ENCODE results near the gene GDE1. TPM values are rescaled to one million over a fixed set of nuclear protein-coding genes. Genes with fewer than 3 reads are reported as not detected.
"Not testable (repeated sequence)": the region's sequence is repeated elsewhere in the genome, so short reads cannot be mapped to it uniquely, and the experiment has no call there.

Gene GDE1
- total and polyA plus RNA-seq, 12 donors: 20.1 to 91.8 (median 64.1) TPM

DNA sequence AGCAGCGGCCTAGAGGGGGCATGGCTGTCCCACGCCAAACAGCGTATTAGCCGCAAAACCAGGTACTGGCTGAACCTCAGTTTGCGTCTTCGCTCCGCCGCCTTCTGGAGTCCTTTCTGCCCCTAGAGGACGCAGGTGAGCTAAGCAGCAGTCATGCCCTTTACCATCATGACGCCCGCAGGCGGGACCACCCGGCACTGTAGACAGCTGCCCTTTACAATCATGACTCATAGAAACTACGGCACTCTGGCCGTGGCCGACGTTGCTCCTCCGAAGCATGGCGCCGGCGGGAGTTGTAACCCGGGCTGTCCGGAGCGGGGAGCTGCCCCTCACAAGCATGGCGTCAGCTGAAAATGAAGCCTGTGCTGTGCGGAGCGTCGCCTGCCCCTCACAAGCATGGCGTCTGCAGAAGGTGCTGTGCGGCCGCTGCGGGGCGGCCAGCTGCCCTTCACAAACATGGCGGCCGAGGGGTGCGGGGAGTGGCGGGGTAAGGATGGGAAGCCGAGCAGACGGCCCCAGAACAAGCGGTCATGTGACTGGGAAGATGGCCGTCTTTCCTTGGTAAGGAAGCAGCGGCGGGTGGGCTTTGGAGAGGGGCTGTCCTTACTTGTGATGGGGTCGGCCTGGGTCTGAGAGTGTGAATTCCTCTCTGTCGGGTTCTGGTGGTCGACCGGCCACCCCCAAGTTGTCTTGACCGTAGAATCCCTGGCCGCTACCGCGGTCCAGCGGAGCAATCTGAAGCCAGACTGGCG, 33.5 kb upstream of the GDE1 start, which contains the start of gene VPS35L:
Gene VPS35L (plus strand): TSS at position 518 of the 752 bp plus-strand sequence. CDS start 27 bp downstream, at position 545.
- peak; percentile 98 to 99 (median 98) for DNase-seq
- peaks cover 4 to 7% of the 10 kb centered on the region in 2 donors for H3K4me1 ChIP-seq (replicated peaks in 1 of 2)
- peak within 1 kb of the TSS; percentile 64 to 90 (median 80) for H3K4me3 ChIP-seq
- 0 to 1% (median 1%) methylated on average over 23 to 53 of the region's 53 CpGs for WGBS, 4 donors
- H3K27me3 ChIP-seq: no peaks in the 10 kb centered on the region
- intact Hi-C loops (cut with DNase I): no loop called here
- peak within 1 kb of the TSS; percentile 81 to 95 (median 90) for H3K27ac ChIP-seq
- no peaks in the 10 kb centered on the region for H3K9me3 ChIP-seq (replicated peaks in 1 of 3)
- H3K36me3 ChIP-seq (replicated peaks in 1 of 2): peaks cover 0 to 5% of the 10 kb centered on the region in 2 donors
- peak in 1 of 2 donors; percentile 66 for TF ChIP-seq POLR2A (IDR thresholded peaks at IDR 0.05)
- TF ChIP-seq, protein P1, sequence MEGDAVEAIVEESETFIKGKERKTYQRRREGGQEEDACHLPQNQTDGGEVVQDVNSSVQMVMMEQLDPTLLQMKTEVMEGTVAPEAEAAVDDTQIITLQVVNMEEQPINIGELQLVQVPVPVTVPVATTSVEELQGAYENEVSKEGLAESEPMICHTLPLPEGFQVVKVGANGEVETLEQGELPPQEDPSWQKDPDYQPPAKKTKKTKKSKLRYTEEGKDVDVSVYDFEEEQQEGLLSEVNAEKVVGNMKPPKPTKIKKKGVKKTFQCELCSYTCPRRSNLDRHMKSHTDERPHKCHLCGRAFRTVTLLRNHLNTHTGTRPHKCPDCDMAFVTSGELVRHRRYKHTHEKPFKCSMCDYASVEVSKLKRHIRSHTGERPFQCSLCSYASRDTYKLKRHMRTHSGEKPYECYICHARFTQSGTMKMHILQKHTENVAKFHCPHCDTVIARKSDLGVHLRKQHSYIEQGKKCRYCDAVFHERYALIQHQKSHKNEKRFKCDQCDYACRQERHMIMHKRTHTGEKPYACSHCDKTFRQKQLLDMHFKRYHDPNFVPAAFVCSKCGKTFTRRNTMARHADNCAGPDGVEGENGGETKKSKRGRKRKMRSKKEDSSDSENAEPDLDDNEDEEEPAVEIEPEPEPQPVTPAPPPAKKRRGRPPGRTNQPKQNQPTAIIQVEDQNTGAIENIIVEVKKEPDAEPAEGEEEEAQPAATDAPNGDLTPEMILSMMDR (IDR thresholded peaks at IDR 0.05): peak in 5 of 6 experiments; percentile 66 to 76 (median 69)

DNA sequence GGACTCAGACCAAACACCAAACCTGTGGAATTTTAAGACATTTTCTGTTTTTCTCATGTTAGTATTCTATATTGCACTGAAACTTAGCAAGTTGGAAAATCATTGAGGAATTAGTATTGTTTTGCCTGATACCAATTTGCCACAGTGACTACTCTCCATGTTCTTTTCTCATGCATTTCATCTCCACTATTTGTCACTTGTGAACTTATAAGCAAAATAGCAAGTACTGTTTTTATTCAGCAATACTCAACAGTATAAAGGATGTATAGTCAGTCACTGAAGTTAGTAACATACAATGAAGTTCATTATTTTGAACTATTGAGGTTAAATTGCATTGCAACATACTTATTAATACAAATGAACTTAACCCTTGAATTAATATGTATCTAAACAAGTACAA, 27.8 kb upstream of the GDE1 start:
- no peak for DNase-seq
- H3K9me3 ChIP-seq (replicated peaks in 1 of 3): peaks cover 0 to 5% (median 0%) of the 10 kb centered on the region in 3 donors
- H3K4me3 ChIP-seq: no peak overlapping the region
- intact Hi-C loops (cut with DNase I): no loop called here
- no peaks in the 10 kb centered on the region for H3K27me3 ChIP-seq
- H3K27ac ChIP-seq: no peak overlapping the region
- TF ChIP-seq, protein P1 (IDR thresholded peaks at IDR 0.05): no peak
- no peak for TF ChIP-seq POLR2A (IDR thresholded peaks at IDR 0.05)
- peaks cover 0 to 3% of the 10 kb centered on the region in 2 donors for H3K4me1 ChIP-seq (replicated peaks in 1 of 2)
- peaks cover 0 to 29% of the 10 kb centered on the region in 2 donors for H3K36me3 ChIP-seq (replicated peaks in 1 of 2)

DNA sequence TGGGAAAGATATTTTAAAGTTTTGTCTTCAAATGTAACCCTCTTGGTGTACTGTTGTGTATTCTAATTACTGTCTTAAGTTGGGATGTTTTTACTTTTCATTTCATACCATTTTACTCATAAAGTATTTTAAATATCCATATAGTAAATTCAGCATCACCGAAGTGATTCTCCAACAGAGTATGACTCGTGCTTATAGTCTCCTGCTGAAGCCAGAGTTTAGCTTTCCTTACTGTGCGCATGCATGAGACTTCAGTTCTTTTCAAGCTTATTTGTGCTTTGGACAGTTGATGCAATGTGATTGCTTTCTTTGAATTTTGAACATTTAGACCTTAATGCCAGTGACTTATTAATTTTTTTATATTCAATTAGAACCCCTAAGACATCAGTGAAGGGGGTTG, 26.2 kb upstream of the GDE1 start:
- Histone ChIP-seq H3K27me3 (no peaks in the 10 kb centered on the region), H3K4me1 (replicated peaks in 1 of 2) (no peaks in the 10 kb centered on the region), H3K36me3 (replicated peaks in 1 of 2) (peaks cover 0 to 34% of the 10 kb centered on the region in 2 donors), H3K27ac (no peak overlapping the region), H3K9me3 (replicated peaks in 1 of 3) (peaks cover 0 to 5% (median 0%) of the 10 kb centered on the region in 3 donors), H3K4me3 (no peak overlapping the region)
- WGBS, 4 donors: 92 to 100% (median 96%) methylated on average over 3 of the region's 3 CpGs
- no peak for DNase-seq
- no peak for TF ChIP-seq POLR2A (IDR thresholded peaks at IDR 0.05)
- TF ChIP-seq, protein P1 (IDR thresholded peaks at IDR 0.05): no peak
- intact Hi-C loops (cut with DNase I): no loop called here

DNA sequence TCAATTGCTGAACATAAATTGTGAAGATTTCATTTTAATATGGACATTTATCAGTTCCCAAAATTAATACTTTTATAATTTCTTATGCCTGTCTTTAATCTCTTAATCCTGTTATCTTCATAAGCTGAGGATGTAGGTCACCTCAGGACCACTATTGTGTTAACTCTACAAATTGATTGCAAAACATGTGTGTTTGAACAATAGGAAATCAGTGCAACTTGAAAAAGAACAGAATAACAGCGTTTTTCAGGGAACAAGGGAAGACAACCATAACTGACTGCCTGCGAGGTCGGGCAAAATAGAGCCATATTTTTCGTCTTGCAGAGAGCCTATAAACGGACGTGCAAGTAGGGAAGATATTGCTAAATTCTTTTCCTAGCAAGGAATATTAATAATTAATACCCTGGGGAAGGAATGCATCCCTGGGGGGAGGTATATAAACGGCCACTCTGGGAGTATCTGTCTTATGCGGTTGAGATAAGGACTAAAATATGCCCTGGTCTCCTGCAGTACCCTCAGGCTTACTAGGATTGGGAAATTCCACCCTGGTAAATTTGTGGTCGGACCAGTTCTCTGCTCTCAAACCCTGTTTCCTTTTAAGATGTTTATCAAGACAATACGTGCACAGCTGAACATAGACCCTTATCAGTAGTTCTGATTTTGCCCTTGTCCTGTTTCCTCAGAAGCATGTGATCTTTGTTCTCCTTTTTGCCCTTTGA, 21.5 kb upstream of the GDE1 start:
- peaks cover 0 to 31% of the 10 kb centered on the region in 2 donors for H3K36me3 ChIP-seq (replicated peaks in 1 of 2)
- intact Hi-C loops (cut with DNase I): not testable (repeated sequence)
- WGBS, 4 donors: 82 to 89% (median 86%) methylated on average over 10 of the region's 10 CpGs

More for the DNA sequence above, 21.5 kb upstream of the GDE1 start:
- H3K4me3 ChIP-seq; H3K27ac ChIP-seq; DNase-seq; H3K9me3 ChIP-seq (replicated peaks in 1 of 3); H3K27me3 ChIP-seq; H3K4me1 ChIP-seq (replicated peaks in 1 of 2): not testable (repeated sequence)
